Cardiac septum (tissue), 1 donor: ENCODE results near the gene STRA6. TPM values are rescaled to one million over a fixed set of nuclear protein-coding genes. Genes with fewer than 3 reads are reported as not detected.

Experiments used
- total RNA-seq: library from RNA; stranded (reverse); fragmentation: NEBNext Ultra II Directional; extraction: Animal tissue kit (Norgen Biotek cat#: 25700); gene quantifications from one replicate; pipeline ENCODE4 v1.2.1, GENCODE V29; 2021
- donor health status: DM: no; HTN: no; CAD: no.

STRA6 gene
- total RNA-seq, 1 donor from 2014 or later: 0.13 TPM

Other genes with a start within 250 kb of the STRA6 start
- gene STOML1, start 210.5 kb downstream of the STRA6 start, total RNA-seq: 32.1 TPM
- 24.6 TPM for gene PML, start 208.1 kb downstream of the STRA6 start, total RNA-seq
- gene GOLGA6A, start 120.2 kb downstream of the STRA6 start, total RNA-seq: not detected
- gene ISLR2, start 72.2 kb downstream of the STRA6 start, total RNA-seq: 4.1 TPM
- gene ISLR, start 29.1 kb downstream of the STRA6 start, total RNA-seq: 16.2 TPM
- not detected for gene CCDC33, start 33.5 kb upstream of the STRA6 start, total RNA-seq
- gene CYP11A1, start 164.9 kb upstream of the STRA6 start, total RNA-seq: 2.5 TPM
- gene SEMA7A, start 231.2 kb upstream of the STRA6 start, total RNA-seq: 1.5 TPM